H9 (cell line): ENCODE results near the gene ARID3C. TPM values are rescaled to one million over a fixed set of nuclear protein-coding genes. Genes with fewer than 3 reads are reported as not detected.

Source experiments
- DNase-seq: peaks from one replicate; pipeline ENCODE4 v3.0.0-alpha.2; 2017
- H2AFZ ChIP-seq: one replicate; pipeline ENCODE4 v1.6.1; 2013; ENCODE audit warnings: mild to moderate bottlenecking, low read length, control low read depth, moderate library complexity
- H2AK5ac ChIP-seq: 2 replicates; pipeline ENCODE4 v1.6.1; 2013; ENCODE audit warnings: low read length, control low read depth, mixed read lengths; ENCODE audit not compliant: insufficient read length
- H2BK120ac ChIP-seq: one replicate; pipeline ENCODE4 v1.6.1; 2013; ENCODE audit warnings: low read depth, mild to moderate bottlenecking, low read length, control low read depth, inconsistent platforms; ENCODE audit not compliant: poor library complexity, severe bottlenecking
- H2BK12ac ChIP-seq: 2 replicates; pipeline ENCODE4 v1.6.1; 2013; ENCODE audit warnings: low read length, control low read depth, mixed read lengths, low read depth; ENCODE audit not compliant: insufficient read length
- H2BK15ac ChIP-seq: 2 replicates; pipeline ENCODE4 v1.6.1; 2013; ENCODE audit warnings: low read depth, low read length, control low read depth
- H2BK20ac ChIP-seq: one replicate; pipeline ENCODE4 v1.6.1; 2013; ENCODE audit warnings: low read depth, mild to moderate bottlenecking, low read length, control low read depth, inconsistent platforms; ENCODE audit not compliant: poor library complexity, severe bottlenecking
- H2BK5ac ChIP-seq: 2 replicates; pipeline ENCODE4 v1.6.1; 2013; ENCODE audit warnings: low read length, control low read depth, mixed read lengths; ENCODE audit not compliant: insufficient read length
- H3K14ac ChIP-seq: 2 replicates; pipeline ENCODE4 v1.6.1; 2013; ENCODE audit warnings: low read length, control low read depth; ENCODE audit not compliant: insufficient read depth
- H3K18ac ChIP-seq: 2 replicates; pipeline ENCODE4 v1.6.1; 2013; ENCODE audit warnings: low read depth, mild to moderate bottlenecking, mixed read lengths, low read length, control low read depth; ENCODE audit not compliant: insufficient read length
- H3K23ac ChIP-seq: 2 replicates; pipeline ENCODE4 v1.6.1; 2013; ENCODE audit warnings: low read length, control low read depth, mixed read lengths, low read depth; ENCODE audit not compliant: insufficient read length
- H3K23me2 ChIP-seq: 2 replicates; pipeline ENCODE4 v1.6.1; 2013; ENCODE audit warnings: low read depth, mild to moderate bottlenecking, mixed read lengths, low read length, control low read depth; ENCODE audit not compliant: insufficient read length, poor library complexity, severe bottlenecking
- H3K27ac ChIP-seq: 2 replicates; pipeline ENCODE4 v1.5.1; 2013; ENCODE audit warnings: low read length, control low read depth, mixed read lengths, low read depth; ENCODE audit not compliant: insufficient read length
- H3K27me3 ChIP-seq: 2 replicates; pipeline ENCODE4 v1.6.1; 2013; ENCODE audit warnings: low read length, control low read depth, inconsistent platforms; ENCODE audit not compliant: insufficient read depth
- H3K4ac ChIP-seq: 2 replicates; pipeline ENCODE4 v1.6.1; 2013; ENCODE audit warnings: low read depth, mild to moderate bottlenecking, control low read depth, inconsistent platforms, low read length, moderate library complexity
- H3K4me1 ChIP-seq: 2 replicates; pipeline ENCODE4 v1.6.1; 2013; ENCODE audit warnings: low read length, control low read depth, inconsistent platforms; ENCODE audit not compliant: insufficient read depth
- H3K4me2 ChIP-seq: 2 replicates; pipeline ENCODE4 v1.6.1; 2013; ENCODE audit warnings: low read length, control low read depth, mixed read lengths; ENCODE audit not compliant: insufficient read length, insufficient read depth
- H3K56ac ChIP-seq: 2 replicates; pipeline ENCODE4 v1.6.1; 2013; ENCODE audit warnings: low read depth, mild to moderate bottlenecking, mixed read lengths, low read length, control low read depth; ENCODE audit not compliant: insufficient read length
- H3K79me1 ChIP-seq: 2 replicates; pipeline ENCODE4 v1.6.1; 2013; ENCODE audit warnings: low read depth, mild to moderate bottlenecking, moderate library complexity, low read length, control low read depth, inconsistent platforms; ENCODE audit not compliant: insufficient read depth, poor library complexity, severe bottlenecking
- H3K79me2 ChIP-seq: 2 replicates; pipeline ENCODE4 v1.6.1; 2013; ENCODE audit warnings: low read length, control low read depth, inconsistent platforms; ENCODE audit not compliant: insufficient read depth
- H3K9ac ChIP-seq: 2 replicates; pipeline ENCODE4 v1.6.1; 2013; ENCODE audit warnings: low read length, control low read depth, mixed read lengths; ENCODE audit not compliant: insufficient read length; ENCODE audit errors: extremely low read depth
- H3K9me3 ChIP-seq: one replicate; pipeline ENCODE4 v1.6.1; 2013; ENCODE audit warnings: low read depth, low read length, inconsistent platforms; ENCODE audit not compliant: control insufficient read depth
- H3T11ph ChIP-seq: one replicate; pipeline ENCODE4 v1.6.1; 2013; ENCODE audit warnings: mild to moderate bottlenecking, low read length, control low read depth, inconsistent platforms
- H4K20me1 ChIP-seq: one replicate; pipeline ENCODE4 v1.6.1; 2013; ENCODE audit not compliant: control insufficient read depth, insufficient read length, insufficient read depth
- H4K5ac ChIP-seq: 2 replicates; pipeline ENCODE4 v1.6.1; 2013; ENCODE audit warnings: low read depth, mild to moderate bottlenecking, mixed read lengths, low read length, control low read depth; ENCODE audit not compliant: insufficient read length
- H4K8ac ChIP-seq: replicated peaks from 2 replicates; pipeline ENCODE4 v1.6.1; 2013; ENCODE audit warnings: low read length, control low read depth, mixed read lengths, low read depth; ENCODE audit not compliant: insufficient read length
- H4K91ac ChIP-seq: 2 replicates; pipeline ENCODE4 v1.6.1; 2013; ENCODE audit warnings: low read depth, mild to moderate bottlenecking, moderate library complexity, mixed read lengths, low read length, control low read depth; ENCODE audit not compliant: insufficient read length
- H3K27ac Mint-ChIP-seq, 3 experiments: 2 replicates in 2 of 3; 3 replicates in 1 of 3; pipeline ENCODE4 v1.8.0; 2020 to 2021; ENCODE audit warnings: mixed read lengths in 3 of 3, mild to moderate bottlenecking in 1 of 3, moderate library complexity in 1 of 3
- H3K27me3 Mint-ChIP-seq: 2 replicates; pipeline ENCODE4 v1.8.0; 2021; ENCODE audit warnings: low read depth, mild to moderate bottlenecking, moderate library complexity, mixed read lengths
- H3K36me3 Mint-ChIP-seq, 3 experiments: 2 replicates in 2 of 3; 3 replicates in 1 of 3; pipeline ENCODE4 v1.8.0; 2020 to 2021; ENCODE audit warnings: low read depth in 3 of 3, mixed read lengths in 3 of 3; ENCODE audit not compliant: insufficient read depth in 1 of 3
- H3K4me1 Mint-ChIP-seq, 2 experiments: 2 replicates each; pipeline ENCODE4 v1.8.0; 2020; ENCODE audit warnings: mixed read lengths in 2 of 2
- H3K4me3 Mint-ChIP-seq, 2 experiments: 2 replicates in 1 of 2; 3 replicates in 1 of 2; pipeline ENCODE4 v1.8.0; 2020 to 2021; ENCODE audit warnings: mild to moderate bottlenecking in 2 of 2, mixed read lengths in 2 of 2, moderate library complexity in 1 of 2
- H3K9me3 Mint-ChIP-seq, 2 experiments: 2 replicates in 1 of 2; 3 replicates in 1 of 2; pipeline ENCODE4 v1.8.0; 2020; ENCODE audit warnings: mild to moderate bottlenecking in 2 of 2, mixed read lengths in 2 of 2, moderate library complexity in 1 of 2
- CTCF ChIP-seq: fragments of 200-600 bp; sonication (generic); conservative IDR thresholded peaks from 3 replicates; pipeline ENCODE4 v1.8.0; 2021; ENCODE audit warnings: antibody characterized with exemption, mild to moderate bottlenecking
- WGBS: extraction: QIAGEN DNeasy Blood & Tissue Kit; methylation state at CpG from one replicate; pipeline ENCODE4 v1.1.7; 2013; ENCODE audit warnings: missing lambda C conversion rate, low lambda C conversion rate, mixed read lengths; ENCODE audit not compliant: insufficient read length; ENCODE audit errors: extremely low coverage; 5-methylcytosine and 5-hydroxymethylcytosine counted together
- total RNA-seq: library from RNA; stranded (reverse); gene quantifications from 2 replicates; pipeline ENCODE4 v1.2.1, GENCODE V29; 2021

Gene ARID3C
- total RNA-seq, 1 experiment from 2014 or later = not detected

- no peaks in the 10 kb centered on the region for H3K23me2 ChIP-seq
- no peak overlapping the region for H2BK5ac ChIP-seq
- no peaks in the 10 kb centered on the region for H3K4me1 ChIP-seq
- H4K91ac ChIP-seq = no peak overlapping the region
- H3K9me3 ChIP-seq = no peaks in the 10 kb centered on the region
- no peak overlapping the region for H3K14ac ChIP-seq
- no peaks in the 10 kb centered on the region for H3K79me1 ChIP-seq
- H3K27ac ChIP-seq = no peak overlapping the region
- no peak overlapping the region for H2AFZ ChIP-seq
- no peak overlapping the region for H2BK120ac ChIP-seq
- H4K5ac ChIP-seq = no peak overlapping the region
- no peak overlapping the region for H3K23ac ChIP-seq
- no peak overlapping the region for H4K8ac ChIP-seq
- no peak overlapping the region for H2BK12ac ChIP-seq
- Mint-ChIP-seq H3K27me3 (peaks cover 3% of the 10 kb centered on the region; the same call in 1 of the 2 replicates), H3K36me3 (peaks cover 5 to 7% (median 5%) of the 10 kb centered on the region in 3 experiments), H3K9me3 (peaks cover 4% of the 10 kb centered on the region in 2 experiments), H3K27ac (no peak overlapping the region), H3K4me3 (no peak overlapping the region), H3K4me1 (peaks cover 7% of the 10 kb centered on the region in 2 experiments)
- H3K9ac ChIP-seq = no peak overlapping the region
- no peak overlapping the region for H3K4me2 ChIP-seq
- H3K4ac ChIP-seq = no peak overlapping the region
- no peaks in the 10 kb centered on the region for H3K27me3 ChIP-seq
- no peak overlapping the region for H2BK15ac ChIP-seq
- no peak for TF ChIP-seq CTCF
- H3K56ac ChIP-seq = no peak overlapping the region
- H3K18ac ChIP-seq = no peak overlapping the region
- DNase-seq = no peak
- H4K20me1 ChIP-seq = no peaks in the 10 kb centered on the region
- H2AK5ac ChIP-seq = no peak overlapping the region
- H2BK20ac ChIP-seq = no peak overlapping the region
- no peak overlapping the region for H3T11ph ChIP-seq
- H3K79me2 ChIP-seq = no peaks in the 10 kb centered on the region
- 100% methylated on average over 1 of the region's 3 CpGs for WGBS
Measured at GRCh38 chr9:34674440-34674839, 45.6 kb upstream of the ARID3C start.
